Measurements from ENCODE around the gene NOS2.

DNA sequence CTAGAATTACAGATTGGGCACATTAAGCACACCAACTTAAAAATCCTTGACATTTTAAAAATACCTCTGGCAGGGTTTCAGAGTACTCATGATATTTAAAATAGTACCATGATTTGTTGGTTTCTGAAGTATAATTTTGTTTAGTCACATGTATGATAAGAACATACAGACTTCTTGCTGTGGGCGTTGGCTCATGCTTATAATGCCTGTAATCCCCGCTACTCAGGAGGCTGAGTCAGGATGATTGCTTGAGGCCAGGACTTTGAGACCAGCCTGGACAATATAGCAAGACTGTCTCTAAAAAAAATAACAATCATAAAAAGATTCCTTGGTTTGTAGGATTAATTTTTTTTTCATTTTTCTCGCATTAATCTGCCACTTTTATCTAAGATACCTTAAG lies 78.5 kb downstream of the NOS2 start:
- TF ChIP-seq CTCF (IDR thresholded peaks at IDR 0.05): no peak
- TF ChIP-seq POLR2A (IDR thresholded peaks at IDR 0.05): no peak
- no peak for TF ChIP-seq POLR2AphosphoS5 (IDR thresholded peaks at IDR 0.05)
- TF ChIP-seq EP300 (IDR thresholded peaks at IDR 0.05): no peak

Measured in gastroesophageal sphincter (tissue), 3 donors.